Measurements from ENCODE around the gene MLF2.

Gene MLF2

DNA sequence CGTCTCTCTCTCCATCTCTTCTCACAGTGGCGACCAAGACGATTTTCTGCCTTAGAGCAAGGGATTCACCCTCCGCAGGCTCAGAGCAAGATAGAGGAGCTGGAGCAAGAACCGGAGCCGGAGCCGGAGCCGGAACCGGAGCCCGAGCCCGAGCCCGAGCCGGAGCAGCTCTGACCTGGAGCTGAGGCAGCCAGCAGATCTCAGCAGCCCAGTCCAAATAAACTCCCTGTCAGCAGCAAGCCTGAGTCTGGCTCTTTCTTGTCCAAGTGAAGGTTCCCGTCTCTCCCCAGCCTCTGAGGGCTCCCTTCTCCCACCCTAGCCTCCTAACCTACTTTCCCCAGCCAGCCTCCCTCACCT is 25.3 kb upstream of the MLF2 start:
- no peak for DNase-seq

DNA sequence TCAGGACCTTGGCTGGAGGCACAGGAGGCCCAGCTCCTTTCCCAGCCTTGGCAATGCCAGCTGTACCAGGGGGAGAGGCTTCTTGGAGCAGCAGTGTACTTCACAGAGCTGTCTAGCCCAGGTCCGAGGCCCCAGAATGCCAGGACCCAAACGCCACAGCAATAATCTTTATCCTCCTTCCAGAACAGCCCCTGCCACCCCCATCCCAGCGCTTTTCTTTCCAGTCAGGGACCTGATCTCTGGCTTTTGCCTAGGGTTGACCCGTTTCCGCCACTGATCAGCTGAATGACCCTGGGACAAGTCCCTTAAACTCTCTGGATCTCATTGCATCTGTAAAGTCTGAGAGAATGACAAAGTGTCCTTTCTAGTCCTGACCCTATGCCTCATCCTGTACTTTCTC is 24.4 kb upstream of the MLF2 start:
- no peak for DNase-seq

DNA sequence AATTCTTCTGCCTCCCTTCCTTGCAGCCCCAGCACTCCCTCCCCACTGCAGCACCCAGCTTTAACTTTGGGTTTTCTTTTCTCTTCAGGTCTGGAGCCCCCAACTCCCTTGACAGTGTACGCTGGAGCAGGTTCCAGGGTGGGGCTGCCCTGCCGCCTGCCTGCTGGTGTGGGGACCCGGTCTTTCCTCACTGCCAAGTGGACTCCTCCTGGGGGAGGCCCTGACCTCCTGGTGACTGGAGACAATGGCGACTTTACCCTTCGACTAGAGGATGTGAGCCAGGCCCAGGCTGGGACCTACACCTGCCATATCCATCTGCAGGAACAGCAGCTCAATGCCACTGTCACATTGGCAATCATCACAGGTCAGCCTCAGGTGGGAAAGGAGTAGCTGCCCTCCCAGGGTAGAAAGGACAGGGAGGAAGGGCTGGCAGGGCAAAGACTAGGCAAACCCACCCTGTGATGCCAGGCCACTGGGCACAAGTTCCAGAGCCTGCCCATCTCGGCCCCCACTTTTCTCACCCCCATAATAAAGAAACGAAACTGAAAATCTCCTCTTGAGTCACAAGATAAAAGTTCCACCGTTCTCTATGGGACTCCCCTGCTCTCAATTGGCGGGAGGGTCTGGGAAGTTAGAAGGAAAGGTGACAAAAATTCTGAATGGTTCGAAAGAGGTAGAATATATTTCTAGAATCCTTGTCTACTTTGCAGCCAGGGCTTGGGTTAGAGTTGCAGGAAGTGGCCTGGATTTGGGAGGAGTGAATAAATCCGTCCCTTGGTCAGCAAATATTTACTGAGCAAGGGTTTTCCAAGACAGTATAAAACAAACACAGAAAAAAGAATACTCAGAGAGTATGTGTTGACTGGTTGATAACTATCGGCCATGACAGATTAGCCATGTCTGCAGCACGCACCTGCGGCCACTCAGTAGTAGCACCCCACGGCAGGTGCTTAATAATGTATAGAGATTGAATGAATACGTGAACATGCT is 22.5 kb upstream of the MLF2 start:
- no peak for DNase-seq

DNA sequence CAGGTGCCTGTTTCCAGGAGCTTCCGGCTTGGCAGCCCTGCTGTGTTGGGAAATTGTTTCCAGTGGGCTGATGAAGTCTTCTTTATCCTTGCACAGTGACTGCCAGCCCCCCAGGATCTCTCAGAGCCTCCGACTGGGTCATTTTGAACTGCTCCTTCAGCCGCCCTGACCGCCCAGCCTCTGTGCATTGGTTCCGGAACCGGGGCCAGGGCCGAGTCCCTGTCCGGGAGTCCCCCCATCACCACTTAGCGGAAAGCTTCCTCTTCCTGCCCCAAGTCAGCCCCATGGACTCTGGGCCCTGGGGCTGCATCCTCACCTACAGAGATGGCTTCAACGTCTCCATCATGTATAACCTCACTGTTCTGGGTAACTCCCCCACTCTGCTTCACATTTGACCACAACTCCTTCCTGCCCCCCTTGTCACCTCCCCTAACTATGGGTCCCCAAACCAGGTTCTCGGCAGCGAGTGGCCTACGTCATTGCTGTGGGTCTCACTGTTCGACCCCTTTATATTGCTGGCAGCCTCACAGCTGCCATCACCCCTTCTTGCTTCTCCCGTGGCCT is 21.6 kb upstream of the MLF2 start:
- DNase-seq = no peak

DNA sequence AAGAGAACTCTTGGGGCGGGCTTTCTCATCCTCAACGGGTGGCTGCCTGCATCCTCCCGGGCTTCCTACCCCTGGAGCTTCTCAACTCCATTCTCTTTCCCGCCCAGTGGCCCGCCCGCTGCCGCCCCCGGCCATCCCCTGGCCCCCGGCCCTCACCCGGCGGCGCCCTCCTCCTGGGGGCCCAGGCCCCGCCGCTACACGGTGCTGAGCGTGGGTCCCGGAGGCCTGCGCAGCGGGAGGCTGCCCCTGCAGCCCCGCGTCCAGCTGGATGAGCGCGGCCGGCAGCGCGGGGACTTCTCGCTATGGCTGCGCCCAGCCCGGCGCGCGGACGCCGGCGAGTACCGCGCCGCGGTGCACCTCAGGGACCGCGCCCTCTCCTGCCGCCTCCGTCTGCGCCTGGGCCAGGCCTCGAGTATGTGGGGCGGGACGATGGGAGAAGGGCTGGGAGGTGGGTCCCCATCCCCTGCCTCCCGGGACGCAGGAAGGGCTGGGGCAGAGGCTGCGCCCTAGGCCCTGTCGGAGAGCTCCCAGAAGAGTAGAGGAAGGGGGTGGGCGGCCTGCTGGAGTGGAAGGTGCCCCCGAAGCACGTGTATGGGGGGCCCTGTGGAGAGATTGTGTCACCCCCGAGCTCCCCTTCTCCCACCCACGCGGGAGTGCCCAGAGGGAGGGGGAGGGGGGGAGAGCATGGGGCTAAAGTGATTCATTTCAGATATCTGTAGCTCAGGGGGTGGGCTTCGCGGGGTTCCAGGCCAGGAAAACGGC is 20.8 kb upstream of the MLF2 start:
- DNase-seq = no peak

DNA sequence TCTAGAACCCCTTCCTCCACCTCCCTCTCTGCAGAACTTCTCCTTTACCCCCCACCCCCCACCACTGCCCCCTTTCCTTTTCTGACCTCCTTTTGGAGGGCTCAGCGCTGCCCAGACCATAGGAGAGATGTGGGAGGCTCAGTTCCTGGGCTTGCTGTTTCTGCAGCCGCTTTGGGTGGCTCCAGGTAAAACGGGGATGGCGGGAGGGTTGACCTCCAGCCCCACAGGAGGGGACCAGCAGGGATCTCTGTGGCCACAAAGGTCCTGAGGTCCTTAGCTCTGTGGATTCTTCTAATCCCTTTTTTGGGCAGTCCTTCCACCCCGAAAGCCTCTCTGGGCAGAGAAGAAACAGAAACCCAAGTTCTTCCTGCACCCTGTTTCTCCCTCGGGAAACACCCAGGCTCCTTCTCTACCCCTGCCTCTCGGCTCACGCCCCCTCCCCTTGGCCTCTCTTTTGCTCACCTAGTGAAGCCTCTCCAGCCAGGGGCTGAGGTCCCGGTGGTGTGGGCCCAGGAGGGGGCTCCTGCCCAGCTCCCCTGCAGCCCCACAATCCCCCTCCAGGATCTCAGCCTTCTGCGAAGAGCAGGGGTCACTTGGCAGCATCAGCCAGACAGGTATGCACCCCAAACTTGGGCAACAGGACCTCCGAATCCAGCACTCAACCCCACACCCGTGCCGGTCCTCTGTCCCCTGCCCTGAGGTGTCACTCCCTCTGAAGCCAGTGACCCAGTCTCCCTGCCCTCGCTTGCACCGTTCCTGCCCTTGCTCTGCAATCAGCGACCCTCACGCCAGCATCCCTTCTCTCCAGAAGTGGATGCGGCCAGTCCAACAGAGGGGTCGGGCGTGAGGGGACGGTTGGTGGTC is 20.0 kb upstream of the MLF2 start:
- DNase-seq = no peak

DNA sequence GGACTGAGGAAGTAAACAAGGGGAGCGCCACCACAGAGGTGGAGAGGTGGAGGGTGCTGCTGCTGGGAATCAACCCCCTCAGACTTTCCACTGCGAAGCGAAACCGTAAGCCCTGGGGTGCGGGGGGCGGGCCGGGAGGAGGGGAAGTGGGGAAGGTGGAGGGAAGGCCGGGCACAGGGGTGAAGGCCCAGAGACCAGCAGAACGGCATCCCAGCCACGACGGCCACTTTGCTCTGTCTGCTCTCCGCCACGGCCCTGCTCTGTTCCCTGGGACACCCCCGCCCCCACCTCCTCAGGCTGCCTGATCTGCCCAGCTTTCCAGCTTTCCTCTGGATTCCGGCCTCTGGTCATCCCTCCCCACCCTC is 19.4 kb upstream of the MLF2 start, which contains the start of gene LAG3:
Gene LAG3, plus strand, starts transcription at position 190 of the 365 bp plus-strand sequence. CDS start 333 bp downstream, outside the sequence.
- DNase-seq = no peak

DNA sequence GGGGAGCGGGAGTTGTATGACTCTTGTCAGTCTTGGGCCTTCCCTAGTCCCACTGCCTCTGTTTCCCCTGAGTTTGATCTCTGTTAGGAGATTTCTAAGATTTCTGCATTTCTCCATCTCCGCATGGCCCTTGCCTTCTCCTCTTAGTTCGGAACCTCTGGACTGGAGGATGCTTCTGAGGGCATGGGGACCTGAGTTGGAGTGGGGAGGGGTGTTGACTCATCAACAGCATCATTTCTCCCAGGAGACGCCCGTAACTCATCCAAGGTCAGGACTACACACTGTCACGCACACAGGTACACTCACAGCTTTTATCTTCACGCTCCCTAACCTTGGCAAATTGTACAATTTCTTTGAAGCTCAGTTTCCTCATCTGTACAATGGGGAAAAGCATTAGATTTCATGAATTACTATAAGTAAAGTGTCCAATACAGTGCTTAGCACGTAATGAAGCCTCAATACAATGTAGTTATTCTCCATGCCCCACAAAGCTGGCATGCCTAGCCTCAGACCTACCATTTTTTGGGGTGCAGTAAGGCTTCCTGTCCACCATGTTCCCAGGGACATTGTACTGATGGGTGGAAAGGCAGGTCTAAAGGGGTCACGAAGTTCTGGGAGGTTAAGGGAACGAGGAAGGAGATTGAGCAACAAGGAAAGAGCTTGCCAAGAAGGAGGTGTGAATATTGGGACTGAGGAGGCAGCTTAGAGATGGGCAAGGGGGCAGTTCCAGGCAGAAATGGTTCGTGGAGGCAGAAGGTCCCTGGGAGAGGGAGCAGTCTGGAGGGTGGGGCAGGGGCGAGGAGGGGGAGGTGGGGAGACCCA is 18.8 kb upstream of the MLF2 start:
- DNase-seq = no peak

DNA sequence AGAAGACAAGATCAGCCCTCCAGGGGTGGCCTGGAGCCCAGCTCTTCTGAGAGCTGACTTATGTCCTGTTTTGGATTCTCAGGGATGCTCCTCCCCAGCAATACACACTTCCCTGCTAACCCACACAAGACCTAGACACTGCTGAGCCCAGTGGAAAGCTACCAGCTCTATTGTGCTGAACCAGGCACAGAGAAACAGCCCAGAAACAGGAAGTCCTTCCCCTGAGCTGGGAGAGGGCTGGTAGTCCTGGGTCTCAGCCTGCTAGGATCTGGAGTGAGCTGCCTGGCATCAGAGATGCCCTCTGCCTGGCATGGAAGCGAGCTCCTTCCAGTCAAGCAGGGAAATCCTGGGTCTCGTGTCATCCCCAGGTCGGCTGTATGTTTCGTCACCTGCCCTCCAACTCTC is 18.2 kb upstream of the MLF2 start:
- DNase-seq = no peak

DNA sequence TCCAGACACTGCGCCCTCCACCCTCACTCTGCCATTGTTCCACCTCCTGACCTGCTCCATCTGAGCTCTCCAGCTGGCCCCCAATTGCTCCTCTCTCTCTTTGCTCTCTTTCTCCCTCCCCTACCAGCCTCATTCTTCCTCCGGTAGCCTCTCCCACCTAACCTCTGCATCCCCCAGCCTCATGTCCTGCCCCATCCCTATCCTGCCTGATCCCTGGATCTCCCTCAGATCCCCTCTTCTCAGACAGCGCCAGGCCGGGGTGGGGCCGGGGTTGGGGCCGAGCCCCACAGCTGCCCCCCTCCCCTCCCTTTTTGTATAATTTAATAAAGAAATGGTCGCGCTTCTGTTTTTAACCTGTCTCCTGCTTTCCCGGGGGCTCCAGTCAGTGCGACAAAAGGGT is 17.7 kb upstream of the MLF2 start:
- DNase-seq = no peak

DNA sequence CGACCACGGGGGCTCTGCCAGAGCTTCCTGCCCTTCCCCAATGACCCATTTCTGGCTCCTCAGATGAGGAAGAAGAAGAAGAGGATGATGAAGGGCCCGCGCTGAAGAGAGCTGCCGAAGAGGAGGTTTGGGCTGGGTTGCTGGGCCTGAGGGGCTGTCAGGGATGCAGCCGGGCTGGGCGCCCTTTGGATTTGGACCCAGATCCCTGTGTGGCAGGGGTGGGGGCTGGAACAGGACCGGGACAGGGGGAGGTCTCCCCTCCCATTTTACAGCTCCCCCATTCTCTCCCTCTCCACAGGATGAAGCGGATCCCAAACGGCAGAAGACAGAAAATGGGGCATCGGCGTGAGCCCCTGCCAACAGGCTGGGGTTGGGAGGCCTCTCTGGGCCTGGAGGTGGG is 17.2 kb upstream of the MLF2 start:
- no peak for DNase-seq

DNA sequence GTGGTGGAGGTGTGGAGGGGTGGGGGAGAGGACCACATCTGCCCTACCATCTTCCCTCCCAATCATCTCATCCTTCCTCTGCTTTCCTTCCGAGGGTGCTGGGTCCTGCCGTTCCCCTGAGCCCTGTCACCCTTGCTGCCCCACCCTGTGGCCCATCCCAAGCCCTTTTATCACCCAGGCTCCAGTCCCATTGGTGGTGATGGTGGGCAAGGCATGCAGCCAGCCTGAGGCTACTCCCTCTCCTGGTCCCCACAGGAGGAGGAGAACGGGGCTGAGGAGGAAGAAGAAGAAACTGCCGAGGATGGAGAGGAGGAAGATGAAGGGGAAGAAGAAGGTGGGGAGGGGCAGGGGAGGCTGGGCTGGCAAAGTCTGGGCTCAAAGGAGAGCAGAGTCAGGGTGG is 16.7 kb upstream of the MLF2 start:
- DNase-seq = no peak

DNA sequence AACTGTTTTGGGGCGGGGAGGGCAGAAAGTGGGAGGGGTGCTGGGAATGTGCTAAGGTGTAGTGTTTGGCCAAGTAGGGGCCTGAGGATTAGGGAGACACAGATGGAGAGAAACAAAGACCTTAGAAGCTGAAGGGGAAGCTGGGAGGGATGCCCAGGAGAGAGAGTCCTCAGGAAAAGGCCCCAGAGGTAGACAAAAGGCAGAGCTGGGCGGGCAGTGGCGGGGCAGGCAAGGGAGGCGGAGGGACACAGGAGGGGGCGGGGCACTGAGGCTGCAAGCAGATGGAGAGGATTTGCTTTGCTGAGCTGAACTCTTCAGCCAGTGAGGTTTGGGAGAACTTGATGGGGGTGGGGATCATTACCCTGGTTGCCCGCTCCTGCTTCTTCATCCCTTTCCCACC is 16.0 kb upstream of the MLF2 start:
- no peak for DNase-seq

DNA sequence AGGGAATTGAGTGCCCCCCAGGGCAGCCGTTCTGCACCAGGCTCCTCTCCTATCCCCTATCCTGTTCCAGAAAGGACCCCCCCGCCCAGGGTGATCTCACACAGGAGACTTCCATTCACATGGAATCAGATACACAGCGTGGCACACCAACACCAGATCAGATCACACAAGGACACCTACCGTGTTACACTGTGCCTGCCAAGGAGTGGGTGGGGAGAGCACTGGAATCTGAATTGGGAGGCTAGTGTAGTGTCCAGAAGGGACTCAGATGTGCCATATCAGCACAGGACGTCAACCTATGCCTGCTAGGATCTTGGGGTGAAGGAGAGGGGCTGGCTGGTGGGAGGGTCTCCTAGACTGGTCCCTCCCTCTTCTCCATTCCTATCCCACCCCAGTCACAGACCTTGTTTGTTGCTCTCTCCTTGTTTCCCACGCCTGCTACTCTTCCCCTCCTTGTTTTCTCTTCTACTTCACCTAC is 15.5 kb upstream of the MLF2 start:
- DNase-seq = no peak

DNA sequence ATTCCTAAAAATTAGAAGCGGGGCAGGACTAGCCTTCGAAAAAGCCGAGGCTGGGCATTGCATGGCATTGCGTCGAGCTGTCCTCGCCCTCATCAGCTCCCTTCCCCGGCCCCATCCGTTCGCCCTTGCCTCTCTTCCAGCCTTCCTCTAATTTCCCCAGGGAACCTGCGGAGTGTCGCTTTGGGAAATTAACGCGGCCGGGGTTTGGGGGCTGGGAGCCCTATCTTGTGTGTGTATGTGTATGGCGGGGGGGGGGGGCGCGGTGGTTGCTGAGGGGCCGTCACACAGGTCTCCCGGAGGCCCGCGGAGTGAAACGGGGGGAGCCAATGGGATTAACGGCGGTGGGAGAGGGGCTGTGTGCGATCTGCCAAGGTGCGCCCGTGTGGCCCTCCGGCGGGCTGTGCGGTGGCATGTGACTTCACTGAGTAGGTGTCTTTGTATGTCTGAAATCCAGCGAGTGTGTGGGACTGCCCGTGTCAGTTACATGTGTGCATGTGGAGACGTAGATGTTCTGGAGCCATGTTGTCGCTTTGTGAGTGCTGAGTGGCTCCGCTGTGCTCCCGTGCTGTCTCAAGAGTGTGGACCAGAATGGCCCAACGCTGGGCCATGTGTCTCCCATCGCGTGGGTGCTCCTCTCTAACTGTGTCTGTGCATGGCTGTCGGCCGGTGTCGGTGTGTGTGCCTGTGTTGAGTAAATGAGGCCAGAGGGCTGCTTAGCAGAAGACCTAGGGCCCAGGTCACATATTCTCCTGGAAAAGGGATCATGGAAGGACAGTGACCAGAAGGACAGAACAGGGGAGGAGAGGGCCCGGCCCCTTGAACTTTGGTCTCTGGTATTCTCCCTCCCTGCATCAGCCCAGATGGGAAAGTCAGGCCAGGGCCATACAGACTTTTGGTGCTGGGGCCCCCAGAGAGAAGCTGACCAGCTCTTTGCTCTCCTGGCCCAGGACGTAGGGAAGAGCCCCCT is 14.7 kb upstream of the MLF2 start:
- DNase-seq = no peak

DNA sequence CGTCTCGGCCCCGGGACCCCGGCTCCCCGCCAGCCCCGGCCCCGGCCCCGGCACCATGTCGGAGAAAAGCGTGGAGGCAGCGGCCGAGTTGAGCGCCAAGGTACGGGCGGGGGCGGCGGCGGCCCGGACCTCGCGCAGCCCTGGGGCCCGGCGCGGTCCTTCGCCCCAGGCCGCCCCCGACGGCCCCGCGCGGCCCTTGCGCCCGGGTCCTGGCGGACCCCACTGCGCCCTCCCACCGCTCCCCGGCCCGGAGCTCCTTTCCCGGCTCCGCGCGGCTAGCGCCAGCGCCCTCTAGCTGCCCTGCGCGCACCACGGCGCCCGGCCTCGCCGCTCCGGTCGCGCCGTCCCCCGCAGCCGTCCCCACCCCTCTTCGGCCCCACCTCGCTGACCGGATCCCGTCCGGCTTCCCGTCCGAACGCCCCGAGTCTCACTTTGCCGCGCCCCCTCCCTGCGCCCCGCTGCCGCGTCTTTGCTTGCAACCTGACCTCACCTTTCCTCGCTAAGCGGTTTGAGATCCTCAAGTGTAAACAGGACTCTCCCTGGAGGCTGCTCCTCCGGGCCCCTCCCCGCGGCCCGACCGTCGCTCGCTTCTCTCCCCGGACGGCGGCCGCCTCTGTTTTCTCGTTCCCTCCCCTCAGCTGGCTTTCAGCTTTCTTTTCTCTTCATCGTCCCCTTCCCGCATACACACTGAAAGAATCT is 13.9 kb upstream of the MLF2 start:
- DNase-seq = peak; percentile 52

DNA sequence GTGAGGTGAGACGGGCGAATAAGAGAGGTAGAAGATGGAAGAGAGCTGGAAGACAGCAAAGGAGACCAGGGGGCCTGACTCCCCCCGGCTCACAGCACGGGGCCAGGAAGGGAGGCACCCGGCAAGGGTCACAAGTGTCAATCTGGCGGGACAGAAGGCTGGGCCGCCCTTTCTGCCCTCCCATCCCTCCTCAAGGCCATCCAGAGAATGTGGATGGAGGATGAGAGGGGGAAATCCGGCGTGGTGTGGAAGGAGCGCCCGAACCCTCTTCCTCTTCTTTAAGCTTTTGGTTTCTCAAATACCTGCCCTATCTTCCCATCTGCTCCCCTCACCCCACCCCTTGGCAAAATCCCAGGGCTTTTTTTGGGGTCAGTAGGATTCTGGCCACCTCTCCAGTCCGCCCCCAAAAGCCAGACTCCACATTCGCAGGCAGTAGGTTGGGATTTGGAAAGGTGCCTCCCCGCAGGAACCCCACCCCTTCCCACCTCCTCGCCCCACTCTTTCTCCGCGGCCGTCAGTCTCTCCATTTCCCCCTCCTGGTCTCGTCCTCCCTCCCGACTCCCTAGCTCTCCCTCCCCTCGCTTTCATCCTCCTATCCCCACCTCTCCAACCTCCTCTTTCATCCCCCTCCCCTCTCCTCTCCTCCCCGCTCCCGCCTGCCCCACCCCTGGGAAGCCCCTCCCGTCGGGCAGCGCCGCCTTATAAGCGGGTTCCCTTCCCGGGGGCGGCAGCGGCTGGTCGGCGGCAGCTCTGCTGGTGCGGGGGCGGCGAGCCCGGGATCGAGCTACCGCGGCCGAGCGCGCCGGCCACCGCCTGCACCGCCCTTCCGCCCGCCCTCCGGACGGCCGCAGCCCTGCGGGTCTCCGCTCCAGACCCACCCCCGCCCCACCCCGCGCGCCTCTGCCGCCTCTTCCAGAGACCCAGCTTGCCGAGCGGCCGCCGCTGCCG is 13.0 kb upstream of the MLF2 start, which contains the start of gene PTMS:
Gene PTMS, plus strand, starts transcription at position 730 of the 948 bp plus-strand sequence. CDS start 343 bp downstream, outside the sequence.
- DNase-seq = no peak

DNA sequence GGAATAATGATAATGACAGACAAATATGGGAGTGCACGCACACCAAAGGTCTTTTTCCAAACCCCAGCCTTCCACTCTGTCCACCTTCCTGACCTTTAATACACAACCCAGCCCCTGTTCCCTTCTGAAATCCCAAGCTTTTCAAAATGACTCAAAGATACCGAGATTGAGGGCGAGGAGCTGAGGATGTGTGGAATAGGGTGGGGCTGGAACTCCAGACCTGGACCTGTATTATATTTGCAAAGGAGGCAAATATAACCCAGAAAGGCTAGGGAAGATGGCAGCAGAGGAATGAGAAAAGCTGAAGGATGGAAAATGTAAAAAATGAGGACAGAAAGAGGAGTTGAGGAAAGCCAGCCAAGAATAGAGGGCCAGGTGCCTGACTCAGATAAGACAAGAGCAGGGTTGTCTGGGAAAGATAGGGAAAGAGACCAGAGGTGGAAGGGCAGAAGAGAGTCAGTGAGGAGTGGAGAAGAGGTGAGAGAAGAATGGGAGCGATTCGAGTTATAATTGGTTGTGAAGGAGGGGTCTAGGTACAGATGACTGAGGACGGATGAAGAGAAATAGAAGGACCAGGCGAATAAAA is 12.2 kb upstream of the MLF2 start:
- no peak for DNase-seq

All from T-helper 9 cell (primary cell).